Measurements from ENCODE around the gene PRRX2.

DNA sequence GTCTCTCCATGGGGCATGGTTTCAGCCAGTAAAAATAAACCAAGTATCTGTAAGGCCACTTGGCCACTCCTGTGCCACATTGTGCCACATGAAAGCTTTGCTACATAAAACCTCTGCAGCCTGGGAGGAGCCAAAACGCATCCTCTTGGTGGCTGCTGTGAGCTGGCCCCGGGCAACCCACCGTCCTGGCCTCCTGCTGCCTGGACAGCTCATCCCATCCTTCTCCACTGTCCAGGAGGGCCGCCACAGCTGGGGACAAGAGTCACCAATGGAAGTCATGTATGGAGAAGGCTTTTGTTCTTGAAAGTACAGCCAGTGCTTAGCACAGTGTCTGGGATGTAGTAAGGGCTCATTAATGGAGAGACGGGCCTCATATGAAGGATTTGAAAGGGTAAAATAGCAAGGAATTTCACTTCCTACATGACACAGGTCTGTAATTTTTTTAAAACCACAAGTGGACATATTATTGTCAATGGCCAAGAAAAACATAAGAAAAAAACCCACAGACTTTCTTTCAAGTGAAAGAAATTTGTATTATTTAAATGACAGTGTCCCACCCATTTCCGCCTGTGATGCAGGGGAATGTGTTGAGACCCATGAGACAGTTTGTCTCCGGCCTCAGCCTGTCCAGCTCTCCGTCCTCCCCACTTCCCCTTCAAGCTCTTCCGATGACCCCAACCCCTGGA, 80.8 kb downstream of the PRRX2 start:
- no peak for TF ChIP-seq EP300 (IDR thresholded peaks at IDR 0.05)
- TF ChIP-seq, protein P1, sequence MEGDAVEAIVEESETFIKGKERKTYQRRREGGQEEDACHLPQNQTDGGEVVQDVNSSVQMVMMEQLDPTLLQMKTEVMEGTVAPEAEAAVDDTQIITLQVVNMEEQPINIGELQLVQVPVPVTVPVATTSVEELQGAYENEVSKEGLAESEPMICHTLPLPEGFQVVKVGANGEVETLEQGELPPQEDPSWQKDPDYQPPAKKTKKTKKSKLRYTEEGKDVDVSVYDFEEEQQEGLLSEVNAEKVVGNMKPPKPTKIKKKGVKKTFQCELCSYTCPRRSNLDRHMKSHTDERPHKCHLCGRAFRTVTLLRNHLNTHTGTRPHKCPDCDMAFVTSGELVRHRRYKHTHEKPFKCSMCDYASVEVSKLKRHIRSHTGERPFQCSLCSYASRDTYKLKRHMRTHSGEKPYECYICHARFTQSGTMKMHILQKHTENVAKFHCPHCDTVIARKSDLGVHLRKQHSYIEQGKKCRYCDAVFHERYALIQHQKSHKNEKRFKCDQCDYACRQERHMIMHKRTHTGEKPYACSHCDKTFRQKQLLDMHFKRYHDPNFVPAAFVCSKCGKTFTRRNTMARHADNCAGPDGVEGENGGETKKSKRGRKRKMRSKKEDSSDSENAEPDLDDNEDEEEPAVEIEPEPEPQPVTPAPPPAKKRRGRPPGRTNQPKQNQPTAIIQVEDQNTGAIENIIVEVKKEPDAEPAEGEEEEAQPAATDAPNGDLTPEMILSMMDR (IDR thresholded peaks at IDR 0.05): no peak

Measured in upper lobe of left lung (tissue), 4 donors.